Measurements from ENCODE around the gene DOCK1. TPM values are rescaled to one million over a fixed set of nuclear protein-coding genes. Genes with fewer than 3 reads are reported as not detected.
"Not testable (repeated sequence)": the region's sequence is repeated elsewhere in the genome, so short reads cannot be mapped to it uniquely, and the experiment has no call there.

DOCK1 gene
- total and polyA plus RNA-seq, 2 experiments from 2014 or later = 22.8 to 45.6 TPM

DNA sequence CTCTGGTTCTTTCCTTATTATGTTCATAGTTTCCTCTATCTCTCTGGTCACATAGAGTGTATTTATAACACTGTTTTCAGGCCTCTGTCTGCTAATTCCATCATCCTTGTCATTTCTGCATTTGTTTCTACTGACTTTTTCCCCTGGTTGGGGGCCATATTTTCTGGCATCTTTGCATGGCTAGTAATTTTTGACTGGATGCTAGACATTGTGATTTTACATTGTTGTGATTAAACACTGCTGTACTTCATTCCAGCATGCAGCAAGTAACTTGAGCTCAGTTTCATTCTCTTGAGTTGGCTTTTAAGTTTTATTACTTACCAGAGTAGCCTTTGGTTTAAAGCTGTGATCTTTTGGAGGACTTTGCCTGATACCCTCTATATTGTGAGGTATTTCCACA is 6.8 kb upstream of the DOCK1 start:
- H3F3A ChIP-seq (ENCODE audit: insufficient read depth) = no peaks in the 10 kb centered on the region
- TF ChIP-seq EZH2phosphoT487 (IDR thresholded peaks at IDR 0.05; ENCODE audit: insufficient read depth, low read depth) (no peak), EZH2 (IDR thresholded peaks at IDR 0.05; ENCODE audit: insufficient read depth, poor library complexity, severe bottlenecking) (no peak)
- in situ Hi-C loops (cut with MboI) = no loop called here

DNA sequence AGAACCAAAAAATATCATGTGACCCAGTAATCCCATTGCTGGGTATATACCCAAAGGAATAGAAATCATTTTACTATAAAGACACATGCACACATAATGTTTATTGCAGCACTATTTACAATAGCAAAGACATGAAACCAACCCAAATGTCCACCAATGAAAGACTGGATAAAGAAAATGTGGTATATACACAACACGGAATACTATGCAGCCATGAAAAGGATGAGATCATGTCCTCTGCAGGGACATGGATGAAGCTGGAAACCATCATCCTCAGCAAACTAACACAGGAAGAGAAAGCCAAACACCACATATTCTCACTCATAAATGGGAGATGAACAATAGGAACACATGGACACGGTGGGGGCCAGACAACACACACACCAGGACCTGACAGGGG is 5.7 kb upstream of the DOCK1 start:
- H3F3A ChIP-seq (ENCODE audit: insufficient read depth); H3K4me2 ChIP-seq (ENCODE audit: unreplicated experiment); H3K9ac ChIP-seq; H3K36me3 ChIP-seq (ENCODE audit: low read depth); DNase-seq; H3K4me3 ChIP-seq; H3K9me2 ChIP-seq (ENCODE audit: insufficient read depth); H3K27ac ChIP-seq; H3K9me3 ChIP-seq (ENCODE audit: low read depth); H2AFZ ChIP-seq; H3K79me2 ChIP-seq (ENCODE audit: insufficient read depth); H3K27me3 ChIP-seq (replicated peaks; ENCODE audit: insufficient read depth); in situ Hi-C loops (cut with MboI); H4K20me1 ChIP-seq (ENCODE audit: insufficient read depth): not testable (repeated sequence)
- H3K4me1 ChIP-seq (ENCODE audit: insufficient read depth) = peaks cover 11% of the 10 kb centered on the region
- WGBS, 2 experiments (ENCODE audit: low coverage in 1 of 2, low lambda C conversion rate in 2 of 2, missing lambda C conversion rate in 2 of 2) = 68 to 70% methylated on average over 2 of the region's 2 CpGs

More for the DNA sequence above, 6.8 kb upstream of the DOCK1 start:
- Histone ChIP-seq H3K9me2 (ENCODE audit: insufficient read depth) (no peaks in the 10 kb centered on the region), H3K4me2 (ENCODE audit: unreplicated experiment) (no peak overlapping the region), H3K9me3 (ENCODE audit: low read depth) (no peaks in the 10 kb centered on the region), H3K27ac (no peak overlapping the region), H3K36me3 (ENCODE audit: low read depth) (no peaks in the 10 kb centered on the region), H3K4me3 (no peak overlapping the region), H3K79me2 (ENCODE audit: insufficient read depth) (no peaks in the 10 kb centered on the region), H2AFZ (no peak overlapping the region), H3K9ac (no peak overlapping the region), H3K27me3 (replicated peaks; ENCODE audit: insufficient read depth) (no peaks in the 10 kb centered on the region), H3K4me1 (ENCODE audit: insufficient read depth) (peaks cover 10% of the 10 kb centered on the region), H4K20me1 (ENCODE audit: insufficient read depth) (no peaks in the 10 kb centered on the region)
- DNase-seq = no peak

DNA sequence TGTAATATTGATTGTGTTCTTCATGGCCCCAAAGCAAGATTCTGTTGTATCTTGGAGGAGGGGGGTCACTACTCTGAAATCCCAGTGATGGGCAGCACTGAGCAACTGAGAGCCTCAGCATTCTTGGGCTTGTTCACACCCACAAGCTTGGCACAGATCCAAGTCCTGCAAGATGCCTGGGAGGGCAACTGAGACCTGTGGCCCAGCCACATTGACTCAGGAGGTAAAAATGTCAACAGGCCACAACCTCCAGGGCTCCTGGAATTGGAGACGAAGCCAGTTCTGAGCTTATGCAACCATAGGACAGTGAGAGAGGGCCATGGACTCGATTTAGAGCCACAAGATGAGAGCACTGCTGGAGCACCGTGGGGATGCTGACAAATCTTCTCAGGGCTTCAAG is 3.1 kb upstream of the DOCK1 start:
- no peaks in the 10 kb centered on the region for H3K27me3 ChIP-seq (replicated peaks; ENCODE audit: insufficient read depth)
- peak; percentile 86 for DNase-seq
- TF ChIP-seq EZH2phosphoT487 (IDR thresholded peaks at IDR 0.05; ENCODE audit: insufficient read depth, low read depth) (no peak), EZH2 (IDR thresholded peaks at IDR 0.05; ENCODE audit: insufficient read depth, poor library complexity, severe bottlenecking) (no peak)
- no peaks in the 10 kb centered on the region for H3K9me2 ChIP-seq (ENCODE audit: insufficient read depth)
- H3K4me3 ChIP-seq = no peak overlapping the region
- no peaks in the 10 kb centered on the region for H3F3A ChIP-seq (ENCODE audit: insufficient read depth)
- H3K27ac ChIP-seq = no peak overlapping the region
- no peak overlapping the region for H2AFZ ChIP-seq
- H3K9ac ChIP-seq = no peak overlapping the region
- no peak overlapping the region for H3K4me2 ChIP-seq (ENCODE audit: unreplicated experiment)
- H4K20me1 ChIP-seq (ENCODE audit: insufficient read depth) = no peaks in the 10 kb centered on the region
- no peaks in the 10 kb centered on the region for H3K36me3 ChIP-seq (ENCODE audit: low read depth)
- WGBS, 2 experiments (ENCODE audit: low coverage in 1 of 2, low lambda C conversion rate in 2 of 2, missing lambda C conversion rate in 2 of 2) = 65 to 69% methylated on average over 3 of the region's 3 CpGs
- in situ Hi-C loops (cut with MboI) = no loop called here
- peaks cover 13% of the 10 kb centered on the region for H3K79me2 ChIP-seq (ENCODE audit: insufficient read depth)
- peaks cover 12% of the 10 kb centered on the region for H3K4me1 ChIP-seq (ENCODE audit: insufficient read depth)
- H3K9me3 ChIP-seq (ENCODE audit: low read depth) = no peaks in the 10 kb centered on the region

DNA sequence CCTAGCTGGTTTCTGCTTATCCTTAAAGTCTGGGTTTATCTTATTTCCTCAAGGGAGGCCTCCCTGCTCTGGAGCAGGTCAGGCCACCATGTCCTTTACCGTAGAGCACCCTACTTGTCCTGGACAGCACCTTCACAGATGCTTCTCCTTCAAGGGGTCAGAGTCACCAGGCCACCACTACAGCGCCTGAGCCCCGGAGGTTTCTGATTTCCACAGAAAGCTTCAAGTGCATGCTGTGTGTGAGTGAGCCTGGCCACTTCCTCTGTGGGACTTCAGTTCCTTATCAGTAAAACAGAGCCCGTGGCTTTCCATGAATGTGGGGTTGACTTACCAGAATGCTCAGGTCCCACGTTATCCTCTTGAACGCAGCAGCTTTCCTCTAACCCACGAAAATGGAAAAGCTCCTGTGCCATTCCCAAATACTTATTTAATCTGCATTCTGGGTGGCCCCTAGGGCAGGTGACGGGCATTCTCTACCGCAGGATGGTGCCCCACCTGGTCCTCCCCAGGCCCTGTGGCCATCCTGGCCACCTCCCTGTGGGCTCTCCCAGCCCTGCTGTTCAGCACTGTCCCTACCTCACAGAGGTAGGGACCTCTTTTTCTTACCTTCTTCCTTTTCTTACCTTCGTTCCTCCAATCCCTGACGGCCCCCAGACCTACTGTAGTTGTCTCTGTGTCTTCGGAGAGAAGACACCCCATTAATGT is 1.4 kb upstream of the DOCK1 start:
- peaks cover 28% of the 10 kb centered on the region for H3K79me2 ChIP-seq (ENCODE audit: insufficient read depth)
- no peak for DNase-seq
- H3K9ac ChIP-seq = no peak overlapping the region
- H3F3A ChIP-seq (ENCODE audit: insufficient read depth) = no peaks in the 10 kb centered on the region
- no peaks in the 10 kb centered on the region for H3K9me2 ChIP-seq (ENCODE audit: insufficient read depth)
- H4K20me1 ChIP-seq (ENCODE audit: insufficient read depth) = no peaks in the 10 kb centered on the region
- H2AFZ ChIP-seq = no peak overlapping the region
- no peak overlapping the region for H3K4me3 ChIP-seq
- H3K36me3 ChIP-seq (ENCODE audit: low read depth) = no peaks in the 10 kb centered on the region
- no peak overlapping the region for H3K27ac ChIP-seq
- TF ChIP-seq EZH2phosphoT487 (IDR thresholded peaks at IDR 0.05; ENCODE audit: insufficient read depth, low read depth) (no peak), EZH2 (IDR thresholded peaks at IDR 0.05; ENCODE audit: insufficient read depth, poor library complexity, severe bottlenecking) (no peak)
- H3K4me1 ChIP-seq (ENCODE audit: insufficient read depth) = peaks cover 12% of the 10 kb centered on the region
- no peaks in the 10 kb centered on the region for H3K9me3 ChIP-seq (ENCODE audit: low read depth)
- no peak overlapping the region for H3K4me2 ChIP-seq (ENCODE audit: unreplicated experiment)
- in situ Hi-C loops (cut with MboI) = no loop called here
- WGBS, 2 experiments (ENCODE audit: low coverage in 1 of 2, low lambda C conversion rate in 2 of 2, missing lambda C conversion rate in 2 of 2) = 90% methylated on average over 12 of the region's 12 CpGs
- H3K27me3 ChIP-seq (replicated peaks; ENCODE audit: insufficient read depth) = no peaks in the 10 kb centered on the region

DNA sequence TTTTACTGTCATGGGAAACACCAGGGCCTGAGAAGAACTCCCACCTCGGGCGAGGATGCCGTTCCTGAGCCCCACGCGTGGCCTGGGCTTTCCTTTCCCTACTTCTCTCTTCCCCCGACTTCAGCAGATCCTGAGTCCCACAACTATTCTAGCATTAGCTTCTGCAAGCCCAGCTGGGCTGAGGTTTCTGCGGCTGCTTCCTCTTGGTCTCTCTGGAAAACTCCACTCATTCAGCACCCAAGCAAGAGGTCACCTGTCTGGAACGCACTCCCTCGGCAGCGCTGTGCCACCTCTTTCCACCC is 761 bp upstream of the DOCK1 start:
- H3K4me3 ChIP-seq = peak overlapping the region; percentile 84
- in situ Hi-C loops (cut with MboI) = no loop called here
- peak; percentile 32 for DNase-seq
- no peaks in the 10 kb centered on the region for H3K9me2 ChIP-seq (ENCODE audit: insufficient read depth)
- WGBS, 2 experiments (ENCODE audit: low coverage in 1 of 2, low lambda C conversion rate in 2 of 2, missing lambda C conversion rate in 2 of 2) = 26 to 31% methylated on average over 10 of the region's 10 CpGs
- H3K4me2 ChIP-seq (ENCODE audit: unreplicated experiment) = peak overlapping the region; percentile 85
- peaks cover 12% of the 10 kb centered on the region for H3K4me1 ChIP-seq (ENCODE audit: insufficient read depth)
- no peak overlapping the region for H3K27ac ChIP-seq
- H3K36me3 ChIP-seq (ENCODE audit: low read depth) = no peaks in the 10 kb centered on the region
- H3K9me3 ChIP-seq (ENCODE audit: low read depth) = no peaks in the 10 kb centered on the region
- H2AFZ ChIP-seq = peak overlapping the region; percentile 93
- peaks cover 35% of the 10 kb centered on the region for H3K79me2 ChIP-seq (ENCODE audit: insufficient read depth)
- H3K9ac ChIP-seq = peak overlapping the region; percentile 83
- no peak for TF ChIP-seq EZH2phosphoT487 (IDR thresholded peaks at IDR 0.05; ENCODE audit: insufficient read depth, low read depth)
- TF ChIP-seq EZH2 (IDR thresholded peaks at IDR 0.05; ENCODE audit: insufficient read depth, poor library complexity, severe bottlenecking) = no peak
- no peaks in the 10 kb centered on the region for H4K20me1 ChIP-seq (ENCODE audit: insufficient read depth)
- no peaks in the 10 kb centered on the region for H3K27me3 ChIP-seq (replicated peaks; ENCODE audit: insufficient read depth)
- no peaks in the 10 kb centered on the region for H3F3A ChIP-seq (ENCODE audit: insufficient read depth)
